Hepatocyte (in vitro differentiated cells): ENCODE data around the gene LRMDA. TPM values are rescaled to one million over a fixed set of nuclear protein-coding genes. Genes with fewer than 3 reads are reported as not detected.
A peak's percentile ranks its signal among the peaks of the same experiment; 100 is the strongest.
"Not testable (repeated sequence)": the region's sequence is repeated elsewhere in the genome, so short reads cannot be mapped to it uniquely, and the experiment has no call there.

ENCODE experiments used
- DNase-seq: peaks from one replicate; pipeline ENCODE4 v3.0.0-alpha.2; 2016; ENCODE audit warnings: low spot score
- H2AFZ ChIP-seq: fragments of 200-600 bp; sonication (generic); 2 replicates; pipeline ENCODE4 v1.6.0; 2016; ENCODE audit warnings: antibody characterized with exemption, mild to moderate bottlenecking
- H3K27ac ChIP-seq: fragments of 200-600 bp; sonication (generic); 2 replicates; pipeline ENCODE4 v1.5.1; 2016; ENCODE audit warnings: mild to moderate bottlenecking
- H3K27me3 ChIP-seq: fragments of 200-600 bp; sonication (generic); 2 replicates; pipeline ENCODE4 v1.6.1; 2016
- H3K36me3 ChIP-seq: fragments of 200-600 bp; sonication (generic); replicated peaks from 2 replicates; pipeline ENCODE4 v1.5.1; 2016; ENCODE audit warnings: low read depth; ENCODE audit not compliant: insufficient read depth
- H3K4me1 ChIP-seq: fragments of 200-600 bp; sonication (generic); 2 replicates; pipeline ENCODE4 v1.5.1; 2016; ENCODE audit warnings: mild to moderate bottlenecking, moderate library complexity; ENCODE audit not compliant: insufficient read depth
- H3K4me2 ChIP-seq: fragments of 200-600 bp; sonication (generic); 2 replicates; pipeline ENCODE4 v1.6.0; 2016
- H3K4me3 ChIP-seq: fragments of 200-600 bp; sonication (generic); 2 replicates; pipeline ENCODE4 v1.5.1; 2016; ENCODE audit warnings: mild to moderate bottlenecking
- H3K79me2 ChIP-seq: fragments of 200-600 bp; sonication (generic); 2 replicates; pipeline ENCODE4 v1.6.0; 2017; ENCODE audit warnings: mild to moderate bottlenecking
- H3K9me2 ChIP-seq: fragments of 200-600 bp; sonication (generic); replicated peaks from 2 replicates; pipeline ENCODE4 v1.6.0; 2017; ENCODE audit warnings: mild to moderate bottlenecking; ENCODE audit not compliant: insufficient read depth
- H3K9me3 ChIP-seq: fragments of 200-600 bp; sonication (generic); 2 replicates; pipeline ENCODE4 v1.5.1; 2016; ENCODE audit warnings: low read depth, mild to moderate bottlenecking
- H4K20me1 ChIP-seq: fragments of 200-600 bp; sonication (generic); 2 replicates; pipeline ENCODE4 v1.6.0; 2016; ENCODE audit warnings: mild to moderate bottlenecking; ENCODE audit not compliant: insufficient read depth, poor library complexity, severe bottlenecking
- EZH2 ChIP-seq: fragments of 200-600 bp; sonication (generic); IDR thresholded peaks from 2 replicates; pipeline ENCODE4 v1.6.1; 2016; ENCODE audit warnings: antibody characterized with exemption, mild to moderate bottlenecking, borderline replicate concordance
- EZH2phosphoT487 ChIP-seq: fragments of 200-600 bp; sonication (generic); IDR thresholded peaks from one replicate; pipeline ENCODE4 v1.6.1; 2018; ENCODE audit warnings: antibody characterized with exemption, mild to moderate bottlenecking, low read depth, moderate library complexity; ENCODE audit not compliant: unreplicated experiment, severe bottlenecking
- WGBS: methylation state at CpG from one replicate; pipeline ENCODE4 v1.1.6; 2016; ENCODE audit warnings: low lambda C conversion rate; ENCODE audit errors: missing lambda C conversion rate; 5-methylcytosine and 5-hydroxymethylcytosine counted together
- polyA plus RNA-seq: library from polyadenylated mRNA; unstranded; fragments of >200 nt; fragmentation: Nextera tagmentation; extraction: Ambion mirVana; gene quantifications from 2 replicates; pipeline ENCODE4 v1.2.1, GENCODE V29; 2016
- total RNA-seq: library from RNA; depleted of rRNA; stranded (reverse); fragments of >200 nt; gene quantifications from 2 replicates; pipeline ENCODE4 v1.2.3, GENCODE V29; 2014
- TF ChIP-seq, protein P1 (sequence below): fragments of 200-600 bp; sonication (generic); IDR thresholded peaks from 2 replicates; pipeline ENCODE4 v1.5.1; 2016; ENCODE audit warnings: antibody characterized with exemption, mild to moderate bottlenecking; ENCODE audit not compliant: poor library complexity

The LRMDA gene
- total and polyA plus RNA-seq, 2 experiments from 2014 or later, result 5.6 to 15.7 TPM

DNA sequence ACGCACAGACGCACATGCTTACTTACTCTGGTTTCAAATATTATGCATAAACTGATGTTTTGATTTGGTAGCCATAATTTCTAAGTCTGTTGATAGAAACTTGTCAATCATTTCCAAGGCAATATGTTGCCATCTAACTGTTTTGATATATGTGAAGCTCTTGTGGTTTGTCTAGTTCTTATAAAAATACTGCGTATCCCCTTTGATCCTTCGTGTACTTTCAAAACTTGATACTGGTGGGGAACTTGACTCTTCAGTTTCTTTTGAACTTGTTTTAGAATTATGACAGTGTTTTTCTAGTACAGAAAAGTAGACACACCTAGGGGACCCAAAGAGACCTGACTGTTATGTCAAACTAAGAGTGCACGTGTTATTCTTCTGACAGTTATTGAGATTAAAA, 708.0 kb downstream of the LRMDA start:
- Histone ChIP-seq H3K27me3 (no peaks in the 10 kb centered on the region), H3K4me2 (no peak overlapping the region), H3K9me3 (no peaks in the 10 kb centered on the region), H3K4me3 (no peak overlapping the region), H2AFZ (no peak overlapping the region), H3K79me2 (no peaks in the 10 kb centered on the region), H4K20me1 (no peaks in the 10 kb centered on the region), H3K9me2 (no peaks in the 10 kb centered on the region), H3K4me1 (no peaks in the 10 kb centered on the region), H3K27ac (no peak overlapping the region), H3K36me3 (no peaks in the 10 kb centered on the region)
- no peak for TF ChIP-seq EZH2phosphoT487
- TF ChIP-seq EZH2, result no peak
- TF ChIP-seq, protein P1, sequence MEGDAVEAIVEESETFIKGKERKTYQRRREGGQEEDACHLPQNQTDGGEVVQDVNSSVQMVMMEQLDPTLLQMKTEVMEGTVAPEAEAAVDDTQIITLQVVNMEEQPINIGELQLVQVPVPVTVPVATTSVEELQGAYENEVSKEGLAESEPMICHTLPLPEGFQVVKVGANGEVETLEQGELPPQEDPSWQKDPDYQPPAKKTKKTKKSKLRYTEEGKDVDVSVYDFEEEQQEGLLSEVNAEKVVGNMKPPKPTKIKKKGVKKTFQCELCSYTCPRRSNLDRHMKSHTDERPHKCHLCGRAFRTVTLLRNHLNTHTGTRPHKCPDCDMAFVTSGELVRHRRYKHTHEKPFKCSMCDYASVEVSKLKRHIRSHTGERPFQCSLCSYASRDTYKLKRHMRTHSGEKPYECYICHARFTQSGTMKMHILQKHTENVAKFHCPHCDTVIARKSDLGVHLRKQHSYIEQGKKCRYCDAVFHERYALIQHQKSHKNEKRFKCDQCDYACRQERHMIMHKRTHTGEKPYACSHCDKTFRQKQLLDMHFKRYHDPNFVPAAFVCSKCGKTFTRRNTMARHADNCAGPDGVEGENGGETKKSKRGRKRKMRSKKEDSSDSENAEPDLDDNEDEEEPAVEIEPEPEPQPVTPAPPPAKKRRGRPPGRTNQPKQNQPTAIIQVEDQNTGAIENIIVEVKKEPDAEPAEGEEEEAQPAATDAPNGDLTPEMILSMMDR, result no peak
- 67% methylated on average over 5 of the region's 5 CpGs for WGBS
- DNase-seq, result no peak

DNA sequence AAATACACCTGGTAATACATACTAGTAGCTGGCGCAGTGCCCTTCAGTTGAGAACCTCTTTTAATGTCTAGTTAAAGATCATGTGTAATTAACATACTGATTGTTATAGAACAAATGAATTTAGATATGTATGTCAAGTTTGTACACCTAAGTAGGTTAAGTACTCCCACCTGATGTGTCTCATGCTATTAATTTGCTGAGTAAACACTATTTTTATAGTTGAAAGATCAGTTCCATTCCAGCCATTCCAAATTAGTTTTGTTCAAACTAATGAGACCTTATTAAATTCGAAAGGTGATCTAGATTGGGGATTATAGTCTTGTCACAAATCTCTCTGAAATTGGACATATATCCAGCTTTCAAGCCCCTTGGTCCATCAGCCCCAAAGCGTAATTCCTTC, 710.0 kb downstream of the LRMDA start:
- no peak overlapping the region for H3K27ac ChIP-seq
- DNase-seq, result no peak
- H4K20me1 ChIP-seq, result no peaks in the 10 kb centered on the region
- H2AFZ ChIP-seq, result no peak overlapping the region
- no peaks in the 10 kb centered on the region for H3K9me2 ChIP-seq
- 89% methylated on average over 3 of the region's 3 CpGs for WGBS
- H3K79me2 ChIP-seq, result no peaks in the 10 kb centered on the region
- H3K4me2 ChIP-seq, result no peak overlapping the region
- TF ChIP-seq, protein P1, result no peak
- no peak for TF ChIP-seq EZH2phosphoT487
- TF ChIP-seq EZH2, result no peak
- H3K4me1 ChIP-seq, result no peaks in the 10 kb centered on the region
- no peak overlapping the region for H3K4me3 ChIP-seq
- no peaks in the 10 kb centered on the region for H3K9me3 ChIP-seq
- H3K36me3 ChIP-seq, result no peaks in the 10 kb centered on the region
- no peaks in the 10 kb centered on the region for H3K27me3 ChIP-seq

DNA sequence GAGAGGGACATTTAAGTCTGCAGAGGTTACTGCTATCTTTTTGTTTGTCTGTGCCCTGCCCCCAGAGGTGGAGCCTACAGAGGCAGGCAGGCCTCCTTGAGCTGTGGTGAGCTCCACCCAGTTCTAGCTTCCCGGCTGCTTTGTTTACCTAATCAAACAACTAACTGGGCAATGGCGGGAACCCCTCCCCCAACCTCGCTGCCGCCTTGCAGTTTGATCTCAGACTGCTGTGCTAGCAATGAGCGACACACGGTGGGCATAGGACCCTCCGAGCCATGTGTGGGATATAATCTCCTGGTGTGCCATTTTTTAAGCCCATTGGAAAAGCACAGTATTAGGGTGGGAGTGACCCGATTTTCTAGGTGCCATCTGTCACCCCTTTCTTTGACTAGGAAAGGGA, 716.8 kb downstream of the LRMDA start:
- H3K9me2 ChIP-seq, H4K20me1 ChIP-seq, H3K27ac ChIP-seq, H3K27me3 ChIP-seq, H3K79me2 ChIP-seq, H3K4me2 ChIP-seq, DNase-seq, H3K4me3 ChIP-seq, H2AFZ ChIP-seq, H3K36me3 ChIP-seq, H3K9me3 ChIP-seq: not testable (repeated sequence)
- peaks cover 18% of the 10 kb centered on the region for H3K4me1 ChIP-seq
- 95% methylated on average over 8 of the region's 8 CpGs for WGBS

DNA sequence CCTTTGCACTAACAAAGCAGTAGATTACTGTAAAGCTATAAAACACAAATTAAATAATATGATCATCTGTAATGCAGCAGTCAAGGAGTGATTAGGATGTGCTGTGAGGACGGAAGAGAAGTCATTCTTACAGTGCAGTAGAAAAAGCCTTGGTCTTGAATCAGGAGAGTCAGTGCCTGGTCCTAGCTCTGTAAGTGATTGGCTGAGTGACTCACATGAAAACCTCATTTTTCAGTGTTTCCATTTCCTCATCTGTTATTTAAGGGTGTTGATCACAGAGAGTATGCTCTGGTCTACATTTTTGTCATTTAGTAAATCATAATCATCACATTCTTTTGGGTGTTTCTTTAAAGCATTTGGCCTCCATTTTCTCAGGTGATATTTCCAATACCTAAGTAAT, 717.8 kb downstream of the LRMDA start:
- no peak for DNase-seq
- no peaks in the 10 kb centered on the region for H3K79me2 ChIP-seq
- peak overlapping the region; percentile 84 for H3K27ac ChIP-seq
- no peak overlapping the region for H2AFZ ChIP-seq
- 86% methylated on average over 1 of the region's 1 CpG for WGBS
- no peaks in the 10 kb centered on the region for H3K36me3 ChIP-seq
- H3K4me1 ChIP-seq, result peaks cover 18% of the 10 kb centered on the region
- H3K4me2 ChIP-seq, result no peak overlapping the region
- no peaks in the 10 kb centered on the region for H3K9me2 ChIP-seq
- no peaks in the 10 kb centered on the region for H3K9me3 ChIP-seq
- H3K4me3 ChIP-seq, result no peak overlapping the region
- no peaks in the 10 kb centered on the region for H3K27me3 ChIP-seq
- TF ChIP-seq EZH2phosphoT487 (no peak), EZH2 (no peak)
- TF ChIP-seq, protein P1, result no peak
- no peaks in the 10 kb centered on the region for H4K20me1 ChIP-seq
